ENCODE measurements around the gene GSTM3.
"Not testable (repeated sequence)": the region's sequence is repeated elsewhere in the genome, so short reads cannot be mapped to it uniquely, and the experiment has no call there.

GSTM3 gene

GRCh38 chr1:109761227-109762038, 20.6 kb upstream of the GSTM3 start:
- DNase-seq, result no peak

- no peak for DNase-seq
Measured at GRCh38 chr1:109760581-109761226, 19.9 kb upstream of the GSTM3 start.

- no peak for DNase-seq
Measured at GRCh38 chr1:109759513-109760334, 18.9 kb upstream of the GSTM3 start.

GRCh38 chr1:109757936-109758786, 17.3 kb upstream of the GSTM3 start:
- no peak for DNase-seq

- no peak for DNase-seq
Measured at GRCh38 chr1:109756848-109757521, 16.1 kb upstream of the GSTM3 start.

- DNase-seq, result not testable (repeated sequence)
Measured at GRCh38 chr1:109756325-109756724, 15.5 kb upstream of the GSTM3 start.

- no peak for DNase-seq
Measured at GRCh38 chr1:109754738-109755137, 13.9 kb upstream of the GSTM3 start.

GRCh38 chr1:109751531-109752260, 10.9 kb upstream of the GSTM3 start:
- DNase-seq, result no peak

- no peak for DNase-seq
Measured at GRCh38 chr1:109750920-109751319, 10.1 kb upstream of the GSTM3 start.

- no peak for DNase-seq
Measured at GRCh38 chr1:109750241-109750882, 9.5 kb upstream of the GSTM3 start.

- no peak for DNase-seq
Measured at GRCh38 chr1:109749221-109749620, 8.4 kb upstream of the GSTM3 start.

GRCh38 chr1:109748311-109748710, 7.5 kb upstream of the GSTM3 start:
- not testable (repeated sequence) for DNase-seq

GRCh38 chr1:109739738-109740614, 862 bp downstream of the GSTM3 start:
- peak; percentile 72 to 84 (median 80) for DNase-seq

GRCh38 chr1:109733236-109733870, 7.5 kb downstream of the GSTM3 start:
- no peak for DNase-seq

- no peak for DNase-seq
Measured at GRCh38 chr1:109732390-109732881, 8.4 kb downstream of the GSTM3 start.

GRCh38 chr1:109730666-109731065, 10.2 kb downstream of the GSTM3 start:
- no peak for DNase-seq

GRCh38 chr1:109728870-109729269, 12.0 kb downstream of the GSTM3 start:
- no peak for DNase-seq

GRCh38 chr1:109726728-109727373, 14.0 kb downstream of the GSTM3 start:
- DNase-seq, result no peak

Measured in T-helper 1 cell (primary cell).